Esophagus squamous epithelium (tissue), 4 donors: ENCODE measurements around the gene WDR77.

Experiments used
- POLR2A ChIP-seq, 4 donors: fragments of 450-650 bp; IDR thresholded peaks; one replicate each; pipeline ENCODE4 v1.6.1; 2017; ENCODE audit warnings: antibody characterized with exemption in 4 of 4, mild to moderate bottlenecking in 4 of 4, moderate library complexity in 3 of 4
- TF ChIP-seq, protein P1 (sequence below), 6 experiments: fragments of 450-650 bp in 4 of 6; fragments of 200-600 bp in 2 of 6; sonication (generic) in 2 of 6; IDR thresholded peaks; one replicate each; pipeline ENCODE4 v1.5.1; 2016 to 2019; ENCODE audit warnings: antibody characterized with exemption in 6 of 6, mild to moderate bottlenecking in 4 of 6, moderate library complexity in 4 of 6

DNA sequence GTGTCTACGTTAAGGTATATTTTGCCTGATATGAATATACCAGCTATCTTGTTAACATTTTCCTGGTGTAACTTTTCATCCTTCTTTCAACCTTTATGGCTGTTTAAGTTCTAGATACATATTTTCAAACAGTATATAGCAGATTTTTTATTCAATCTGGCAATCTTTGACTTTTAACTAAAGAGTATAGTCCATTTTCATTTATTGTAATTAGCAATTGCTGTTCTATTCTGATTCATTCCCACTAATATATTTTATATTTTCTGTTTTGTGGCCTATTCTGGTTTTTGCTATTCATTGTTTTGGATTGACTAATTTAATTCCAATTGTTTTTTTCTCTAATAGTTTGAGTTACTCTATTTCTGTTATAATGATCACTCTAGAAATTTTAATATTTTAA is 17.4 kb upstream of the WDR77 start:
- TF ChIP-seq, protein P1, sequence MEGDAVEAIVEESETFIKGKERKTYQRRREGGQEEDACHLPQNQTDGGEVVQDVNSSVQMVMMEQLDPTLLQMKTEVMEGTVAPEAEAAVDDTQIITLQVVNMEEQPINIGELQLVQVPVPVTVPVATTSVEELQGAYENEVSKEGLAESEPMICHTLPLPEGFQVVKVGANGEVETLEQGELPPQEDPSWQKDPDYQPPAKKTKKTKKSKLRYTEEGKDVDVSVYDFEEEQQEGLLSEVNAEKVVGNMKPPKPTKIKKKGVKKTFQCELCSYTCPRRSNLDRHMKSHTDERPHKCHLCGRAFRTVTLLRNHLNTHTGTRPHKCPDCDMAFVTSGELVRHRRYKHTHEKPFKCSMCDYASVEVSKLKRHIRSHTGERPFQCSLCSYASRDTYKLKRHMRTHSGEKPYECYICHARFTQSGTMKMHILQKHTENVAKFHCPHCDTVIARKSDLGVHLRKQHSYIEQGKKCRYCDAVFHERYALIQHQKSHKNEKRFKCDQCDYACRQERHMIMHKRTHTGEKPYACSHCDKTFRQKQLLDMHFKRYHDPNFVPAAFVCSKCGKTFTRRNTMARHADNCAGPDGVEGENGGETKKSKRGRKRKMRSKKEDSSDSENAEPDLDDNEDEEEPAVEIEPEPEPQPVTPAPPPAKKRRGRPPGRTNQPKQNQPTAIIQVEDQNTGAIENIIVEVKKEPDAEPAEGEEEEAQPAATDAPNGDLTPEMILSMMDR (IDR thresholded peaks at IDR 0.05): no peak
- no peak for TF ChIP-seq POLR2A (IDR thresholded peaks at IDR 0.05)
